RWPE2 (cell line): ENCODE data around the gene ZNF320.
"Not testable (repeated sequence)": the region's sequence is repeated elsewhere in the genome, so short reads cannot be mapped to it uniquely, and the experiment has no call there.

Source experiments
- ATAC-seq: fragments of 200-7000 bp; cut with Tn5 transposase; 3 replicates; pipeline ENCODE4 v1.9.1; 2021; ENCODE audit warnings: low read depth
- DNase-seq: peaks from one replicate; pipeline ENCODE4 v3.0.0-alpha.2; 2020; ENCODE audit warnings: low spot score
- H3K27ac ChIP-seq: fragments of 450-650 bp; 2 replicates; pipeline ENCODE4 v1.5.1; 2017; ENCODE audit warnings: mild to moderate bottlenecking; ENCODE audit not compliant: poor library complexity, severe bottlenecking
- H3K27me3 ChIP-seq: fragments of 250-450 bp; sonication (Bioruptor Pico); 2 replicates; pipeline ENCODE4 v1.5.1; 2021; ENCODE audit warnings: mild to moderate bottlenecking, moderate library complexity; ENCODE audit not compliant: insufficient read depth, poor library complexity, severe bottlenecking
- H3K36me3 ChIP-seq: fragments of 250-450 bp; sonication (Bioruptor Pico); 2 replicates; pipeline ENCODE4 v1.5.1; 2020; ENCODE audit warnings: low read depth, mild to moderate bottlenecking, moderate library complexity
- H3K4me1 ChIP-seq: fragments of 250-450 bp; sonication (Bioruptor Pico); 2 replicates; pipeline ENCODE4 v1.5.1; 2021; ENCODE audit warnings: mild to moderate bottlenecking, moderate library complexity; ENCODE audit not compliant: insufficient read depth, poor library complexity, severe bottlenecking
- H3K4me3 ChIP-seq: fragments of 250-450 bp; sonication (Bioruptor Pico); 2 replicates; pipeline ENCODE4 v1.5.1; 2021; ENCODE audit warnings: mild to moderate bottlenecking, moderate library complexity; ENCODE audit not compliant: severe bottlenecking
- H3K9me3 ChIP-seq: fragments of 250-450 bp; sonication (Bioruptor Pico); 2 replicates; pipeline ENCODE4 v1.5.1; 2021; ENCODE audit warnings: mild to moderate bottlenecking, moderate library complexity; ENCODE audit not compliant: severe bottlenecking
- CTCF ChIP-seq: fragments of 450-650 bp; IDR thresholded peaks from one replicate; pipeline ENCODE4 v1.5.1; 2017; ENCODE audit warnings: mild to moderate bottlenecking, moderate library complexity; ENCODE audit not compliant: poor library complexity, severe bottlenecking

Gene ZNF320

GRCh38 chr19:52923778-52924593 is 26.6 kb upstream of the ZNF320 start:
- no peak for TF ChIP-seq CTCF

GRCh38 chr19:52922841-52923777 is 25.7 kb upstream of the ZNF320 start, which contains the start of gene ZNF888:
ZNF888 (minus strand) TSS chr19:52923428; CDS start chr19:52917873, 5,555 bp downstream.
- DNase-seq = peak; percentile 81
- no peak for TF ChIP-seq CTCF
- H3K27me3 ChIP-seq = no peaks in the 10 kb centered on the region
- peaks cover 15% of the 10 kb centered on the region for H3K4me1 ChIP-seq
- peak within 1 kb of the TSS; percentile 61 for H3K4me3 ChIP-seq
- H3K27ac ChIP-seq = peak within 1 kb of the TSS; percentile 81
- no peaks in the 10 kb centered on the region for H3K9me3 ChIP-seq
- peak; percentile 93 for ATAC-seq
- H3K36me3 ChIP-seq = peaks cover 5% of the 10 kb centered on the region; the same call in 1 of the 2 replicates

More at GRCh38 chr19:52923778-52924593, 26.6 kb upstream of the ZNF320 start:
- DNase-seq = no peak
- ATAC-seq = 0 out of 3 replicates have a peak, but pooled peaks have one; percentile 4
- peaks cover 15% of the 10 kb centered on the region for H3K4me1 ChIP-seq
- peaks cover 7% of the 10 kb centered on the region for H3K36me3 ChIP-seq
- peak overlapping the region; percentile 61 for H3K4me3 ChIP-seq
- H3K27ac ChIP-seq = peak overlapping the region; percentile 81
- H3K9me3 ChIP-seq = no peaks in the 10 kb centered on the region
- no peaks in the 10 kb centered on the region for H3K27me3 ChIP-seq

GRCh38 chr19:52917531-52917930 is 20.1 kb upstream of the ZNF320 start:
- Histone ChIP-seq H3K4me1 (no peaks in the 10 kb centered on the region), H3K36me3 (peaks cover 29% of the 10 kb centered on the region), H3K27ac (no peak overlapping the region), H3K4me3 (no peak overlapping the region), H3K9me3 (no peaks in the 10 kb centered on the region), H3K27me3 (no peaks in the 10 kb centered on the region)
- DNase-seq (no peak), ATAC-seq (no peak)
- no peak for TF ChIP-seq CTCF

GRCh38 chr19:52910648-52911047 is 13.2 kb upstream of the ZNF320 start:
- no peak overlapping the region for H3K27ac ChIP-seq
- peaks cover 30% of the 10 kb centered on the region for H3K36me3 ChIP-seq
- no peak overlapping the region for H3K4me3 ChIP-seq
- DNase-seq = no peak
- H3K27me3 ChIP-seq = no peaks in the 10 kb centered on the region
- H3K9me3 ChIP-seq = no peaks in the 10 kb centered on the region
- no peak for ATAC-seq
- no peak for TF ChIP-seq CTCF
- no peaks in the 10 kb centered on the region for H3K4me1 ChIP-seq

GRCh38 chr19:52904052-52904780 is 6.8 kb upstream of the ZNF320 start:
- not testable (repeated sequence) for H3K4me3 ChIP-seq, ATAC-seq, H3K27me3 ChIP-seq, H3K4me1 ChIP-seq, H3K27ac ChIP-seq, H3K9me3 ChIP-seq, DNase-seq
- peaks cover 16% of the 10 kb centered on the region for H3K36me3 ChIP-seq
